A673 (cell line): ENCODE data around the gene DPP10. TPM values are rescaled to one million over a fixed set of nuclear protein-coding genes. Genes with fewer than 3 reads are reported as not detected.

ENCODE experiments used
- BruUV-seq: library from RNA; stranded (reverse); fragments of 400-500 nt; replicated peaks from 2 replicates; lab custom pipeline; 2021; lab: Mats Ljungman, UMichigan
- CTCF ChIA-PET: fragments of 300-600 bp; sonication (Branson Sonifier 250); formaldehyde crosslinking; loops from one replicate; lab custom pipeline; 2022; ENCODE audit warnings: antibody characterized with exemption; lab: Charles Lee
- POLR2A ChIA-PET: fragments of 300-600 bp; sonication (Branson Sonifier 250); formaldehyde crosslinking; loops from one replicate; lab custom pipeline; 2022; ENCODE audit warnings: antibody characterized with exemption; ENCODE audit not compliant: low non-redundant PET; lab: Charles Lee
- DNase-seq: peaks from one replicate; pipeline ENCODE4 v3.0.0-alpha.2; 2015; ENCODE audit warnings: low spot score
- H3K27ac ChIP-seq: fragments of 200-600 bp; sonication (generic); 2 replicates; pipeline ENCODE4 v1.5.1; 2016; ENCODE audit warnings: mixed run types, low read depth, mild to moderate bottlenecking, mixed read lengths, antibody characterized with exemption, low read length; ENCODE audit not compliant: poor library complexity, severe bottlenecking
- H3K27me3 ChIP-seq: fragments of 200-600 bp; sonication (generic); replicated peaks from 2 replicates; pipeline ENCODE4 v1.6.1; 2017; ENCODE audit warnings: mixed run types, low read depth, mild to moderate bottlenecking, mixed read lengths, antibody characterized with exemption, low read length; ENCODE audit not compliant: insufficient read depth, poor library complexity
- H3K36me3 ChIP-seq: fragments of 200-600 bp; sonication (generic); 2 replicates; pipeline ENCODE4 v1.6.1; 2016; ENCODE audit warnings: mixed run types, mild to moderate bottlenecking, mixed read lengths, antibody characterized with exemption, low read length; ENCODE audit not compliant: insufficient read depth, poor library complexity, severe bottlenecking
- H3K4me1 ChIP-seq: fragments of 200-600 bp; sonication (generic); 2 replicates; pipeline ENCODE4 v1.6.1; 2017; ENCODE audit warnings: mixed run types, mild to moderate bottlenecking, mixed read lengths, antibody characterized with exemption, low read length; ENCODE audit not compliant: insufficient read depth, poor library complexity, severe bottlenecking
- H3K4me3 ChIP-seq: fragments of 200-600 bp; sonication (generic); 2 replicates; pipeline ENCODE4 v1.5.1; 2016; ENCODE audit warnings: low read depth, mixed run types, mild to moderate bottlenecking, mixed read lengths, low read length; ENCODE audit not compliant: poor library complexity, severe bottlenecking
- H3K9me3 ChIP-seq: fragments of 200-600 bp; sonication (generic); 2 replicates; pipeline ENCODE4 v1.6.1; 2016; ENCODE audit warnings: mixed run types, low read depth, mild to moderate bottlenecking, mixed read lengths, antibody characterized with exemption, low read length; ENCODE audit not compliant: poor library complexity, severe bottlenecking
- EZH2 ChIP-seq: fragments of 200-600 bp; sonication (generic); IDR thresholded peaks from 2 replicates; pipeline ENCODE4 v1.6.1; 2017; ENCODE audit warnings: borderline replicate concordance, low read depth, mild to moderate bottlenecking, mixed read lengths, antibody characterized with exemption, low read length; ENCODE audit not compliant: poor library complexity, severe bottlenecking
- intact Hi-C: fragments of 100-400 bp; cut with micrococcal nuclease; formaldehyde crosslinking; loops from one replicate; pipeline ENCODE4 v1.10.0; 2022; ENCODE audit not compliant: unreplicated experiment
- total RNA-seq: library from RNA; stranded (reverse); gene quantifications from 2 replicates; pipeline ENCODE4 v1.2.3, GENCODE V29; 2021
- TF ChIP-seq, protein P1 (sequence below): fragments of 300-800, 200-600 bp; sonication (generic); conservative IDR thresholded peaks from 2 replicates; pipeline ENCODE4 v1.5.1; 2017; ENCODE audit warnings: low read depth, mild to moderate bottlenecking, antibody characterized with exemption, low read length, moderate library complexity, mixed read lengths

Gene DPP10
- total RNA-seq, 1 experiment from 2014 or later: not detected

DNA sequence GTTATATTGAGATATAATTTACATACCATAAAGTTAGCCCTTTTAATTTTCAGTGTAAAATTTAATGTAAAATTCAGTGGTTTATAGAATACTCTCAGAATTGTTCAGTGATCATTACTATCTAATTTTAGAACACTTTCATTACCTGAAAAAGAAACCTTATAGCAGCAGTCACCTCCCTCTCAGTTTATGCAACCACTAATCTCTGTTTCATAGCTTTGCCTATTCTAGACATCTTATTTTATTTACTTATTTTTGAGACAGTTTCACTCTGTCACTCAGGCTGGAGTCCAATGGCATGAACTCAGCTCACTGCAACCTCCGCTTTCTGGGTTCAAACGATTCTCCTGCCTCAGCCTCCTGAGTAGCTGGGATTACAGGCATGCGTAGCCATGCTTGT, 479.6 kb downstream of the DPP10 start:
- Histone ChIP-seq H3K36me3 (no peaks in the 10 kb centered on the region), H3K4me1 (no peaks in the 10 kb centered on the region), H3K4me3 (no peak overlapping the region), H3K9me3 (no peaks in the 10 kb centered on the region), H3K27ac (no peak overlapping the region), H3K27me3 (no peaks in the 10 kb centered on the region)
- no peak for DNase-seq
- ChIA-PET CTCF (no interaction called here), POLR2A (no interaction called here)
- intact Hi-C loops: no loop called here
- no TSS peak for BruUV-seq
- TF ChIP-seq EZH2: no peak
- TF ChIP-seq, protein P1, sequence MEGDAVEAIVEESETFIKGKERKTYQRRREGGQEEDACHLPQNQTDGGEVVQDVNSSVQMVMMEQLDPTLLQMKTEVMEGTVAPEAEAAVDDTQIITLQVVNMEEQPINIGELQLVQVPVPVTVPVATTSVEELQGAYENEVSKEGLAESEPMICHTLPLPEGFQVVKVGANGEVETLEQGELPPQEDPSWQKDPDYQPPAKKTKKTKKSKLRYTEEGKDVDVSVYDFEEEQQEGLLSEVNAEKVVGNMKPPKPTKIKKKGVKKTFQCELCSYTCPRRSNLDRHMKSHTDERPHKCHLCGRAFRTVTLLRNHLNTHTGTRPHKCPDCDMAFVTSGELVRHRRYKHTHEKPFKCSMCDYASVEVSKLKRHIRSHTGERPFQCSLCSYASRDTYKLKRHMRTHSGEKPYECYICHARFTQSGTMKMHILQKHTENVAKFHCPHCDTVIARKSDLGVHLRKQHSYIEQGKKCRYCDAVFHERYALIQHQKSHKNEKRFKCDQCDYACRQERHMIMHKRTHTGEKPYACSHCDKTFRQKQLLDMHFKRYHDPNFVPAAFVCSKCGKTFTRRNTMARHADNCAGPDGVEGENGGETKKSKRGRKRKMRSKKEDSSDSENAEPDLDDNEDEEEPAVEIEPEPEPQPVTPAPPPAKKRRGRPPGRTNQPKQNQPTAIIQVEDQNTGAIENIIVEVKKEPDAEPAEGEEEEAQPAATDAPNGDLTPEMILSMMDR: no peak

DNA sequence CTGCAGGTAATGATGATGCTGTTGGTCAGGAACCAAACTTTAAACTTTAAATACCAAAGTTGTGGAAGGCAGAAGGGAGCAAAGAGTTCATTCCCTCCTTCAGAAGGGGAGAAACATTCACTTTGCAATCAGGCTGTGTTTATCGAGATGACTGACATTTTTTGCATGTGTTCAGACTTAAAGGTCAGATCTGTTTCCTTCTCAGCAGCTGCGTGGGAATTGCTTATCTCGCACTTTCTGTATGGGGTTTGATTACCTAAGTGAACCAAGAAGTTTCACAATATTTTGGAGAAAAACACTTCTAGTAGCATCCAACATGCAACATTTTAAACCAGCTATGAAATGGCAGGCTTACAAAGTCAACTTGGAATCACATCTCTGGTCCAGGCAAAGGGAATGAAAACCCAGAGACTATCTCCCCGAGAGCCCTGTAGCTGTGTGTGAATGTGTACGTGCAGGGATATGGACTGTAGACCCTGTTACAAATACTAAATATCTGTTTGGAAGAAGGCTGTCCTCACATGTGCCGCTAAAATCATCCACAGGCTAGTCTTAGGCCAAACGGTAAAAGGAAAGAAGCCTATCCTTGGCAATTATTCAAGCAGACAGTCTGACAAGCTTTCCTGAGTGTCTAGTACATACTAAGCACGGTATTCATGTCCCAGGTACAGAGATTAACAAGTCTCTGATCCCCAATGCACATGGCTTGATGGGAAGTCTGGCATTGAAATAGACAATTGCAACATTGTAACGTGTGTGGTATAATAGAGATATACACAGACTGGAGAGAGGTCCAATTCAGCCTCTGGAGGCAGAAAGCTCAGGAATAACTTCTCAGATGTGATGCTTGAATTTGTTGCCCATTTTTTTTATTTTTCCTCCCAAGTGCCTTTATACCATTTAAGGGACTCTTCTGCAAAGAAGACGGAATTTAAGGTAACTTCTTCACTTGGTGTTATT, 483.1 kb downstream of the DPP10 start:
- Histone ChIP-seq H3K9me3 (no peaks in the 10 kb centered on the region), H3K27me3 (no peaks in the 10 kb centered on the region), H3K27ac (no peak overlapping the region), H3K36me3 (no peaks in the 10 kb centered on the region), H3K4me3 (no peak overlapping the region), H3K4me1 (no peaks in the 10 kb centered on the region)
- DNase-seq: no peak
- ChIA-PET CTCF (no interaction called here), POLR2A (no interaction called here)
- TF ChIP-seq, protein P1: no peak
- TF ChIP-seq EZH2: no peak
- intact Hi-C loops: no loop called here
- BruUV-seq: no TSS peak

DNA sequence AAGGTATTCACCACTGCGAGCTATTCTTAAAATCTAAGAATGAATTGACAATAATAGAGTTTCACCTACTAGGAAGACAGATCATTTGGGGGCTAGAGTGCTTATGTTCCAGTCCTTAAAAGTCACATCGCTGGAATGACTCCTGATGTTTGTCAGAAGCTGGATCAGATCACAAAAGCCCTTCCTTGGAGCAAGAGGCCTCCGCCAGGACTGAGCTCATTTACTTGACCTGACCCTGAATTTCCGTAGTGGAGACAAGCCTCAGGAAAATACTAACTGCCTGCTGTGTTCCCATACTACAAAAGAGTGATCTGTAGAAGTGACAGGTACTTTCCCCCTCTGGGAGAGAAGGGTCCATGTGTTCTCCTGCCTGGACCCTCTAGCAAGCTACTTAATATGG, 483.9 kb downstream of the DPP10 start:
- BruUV-seq: no TSS peak

More for the DNA sequence above, 483.9 kb downstream of the DPP10 start:
- ChIA-PET CTCF (no interaction called here), POLR2A (no interaction called here)
- no peaks in the 10 kb centered on the region for H3K36me3 ChIP-seq
- intact Hi-C loops: no loop called here
- no peak overlapping the region for H3K27ac ChIP-seq
- no peak for TF ChIP-seq EZH2
- TF ChIP-seq, protein P1: no peak
- H3K9me3 ChIP-seq: no peaks in the 10 kb centered on the region
- no peaks in the 10 kb centered on the region for H3K4me1 ChIP-seq
- H3K27me3 ChIP-seq: no peaks in the 10 kb centered on the region
- no peak for DNase-seq
- H3K4me3 ChIP-seq: no peak overlapping the region
